Measurements from ENCODE around the gene HIBCH.
"Not testable (repeated sequence)": the region's sequence is repeated elsewhere in the genome, so short reads cannot be mapped to it uniquely, and the experiment has no call there.

Gene HIBCH

DNA sequence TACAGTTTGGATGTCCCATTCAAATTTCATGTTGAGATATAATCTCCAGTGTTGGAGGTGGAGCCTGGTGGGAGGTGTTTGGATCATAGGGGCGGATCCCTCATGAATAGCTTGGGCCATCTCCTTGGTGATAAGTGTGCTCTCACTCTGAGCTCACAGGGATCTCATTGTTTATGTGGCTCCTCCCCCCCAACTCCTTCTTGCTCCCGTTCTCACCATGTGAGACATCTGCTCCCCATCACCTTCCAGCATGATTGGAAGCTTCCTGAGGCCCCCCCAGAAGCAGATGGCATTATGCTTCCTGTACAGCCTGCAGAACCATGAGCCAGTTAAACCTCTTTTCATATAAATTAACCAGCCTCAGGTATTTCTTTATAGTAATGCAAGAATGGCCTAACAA, 20.7 kb upstream of the HIBCH start:
- DNase-seq = no peak

DNA sequence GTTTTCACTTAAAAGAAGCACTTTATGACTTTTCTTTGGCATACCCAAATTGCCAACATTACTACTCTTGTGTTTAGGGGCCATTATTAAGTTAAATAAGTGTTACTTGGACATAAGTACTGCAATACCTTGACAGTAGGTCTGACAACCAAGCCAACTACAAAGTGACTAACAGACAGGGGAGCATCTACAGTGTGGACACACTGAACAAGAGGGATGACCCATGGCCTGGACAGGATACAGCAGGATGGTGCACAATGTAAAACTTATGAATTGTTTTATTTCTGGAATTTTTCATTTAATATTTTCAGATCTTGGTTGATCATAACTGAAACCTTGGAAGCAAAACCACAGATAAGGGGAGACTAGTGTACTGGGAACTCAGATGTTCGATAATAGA, 19.8 kb upstream of the HIBCH start:
- DNase-seq = no peak

DNA sequence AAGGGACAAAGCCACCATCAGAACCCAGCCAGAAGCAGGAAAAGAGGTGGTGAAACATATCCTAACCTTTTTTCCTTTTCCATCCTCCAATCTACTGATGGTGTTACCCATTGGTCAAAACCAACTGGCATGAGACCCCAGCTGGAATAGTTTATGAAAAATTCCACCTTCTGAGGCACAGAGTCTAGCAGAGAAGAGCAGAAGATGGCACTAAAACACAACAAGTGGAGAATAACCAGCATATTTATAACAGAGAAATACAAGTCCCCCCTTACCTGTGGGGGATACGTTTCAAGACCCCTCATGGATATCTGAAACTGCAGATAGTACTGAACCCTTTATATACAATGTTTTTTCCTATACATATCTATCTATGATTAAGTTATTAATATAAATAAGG, 18.8 kb upstream of the HIBCH start:
- DNase-seq = no peak

DNA sequence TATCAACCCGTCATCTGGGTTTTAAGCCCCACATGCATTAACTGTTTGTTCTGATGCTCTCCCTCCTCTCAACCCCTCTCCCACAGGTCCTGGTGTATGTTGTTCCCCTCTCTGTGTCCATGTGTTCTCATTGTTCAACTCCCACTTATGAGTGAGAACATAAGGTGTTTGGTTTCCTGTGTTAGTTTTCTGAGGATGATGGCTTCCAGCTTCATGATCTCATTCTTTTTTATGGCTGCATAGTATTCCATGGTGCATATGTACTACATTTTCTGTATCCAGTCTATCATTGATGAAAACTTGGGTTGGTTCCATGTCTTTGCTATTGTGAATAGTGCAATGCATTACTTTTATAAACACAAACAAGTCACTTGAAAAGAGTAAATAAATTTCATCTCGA, 16.8 kb upstream of the HIBCH start:
- DNase-seq = no peak

DNA sequence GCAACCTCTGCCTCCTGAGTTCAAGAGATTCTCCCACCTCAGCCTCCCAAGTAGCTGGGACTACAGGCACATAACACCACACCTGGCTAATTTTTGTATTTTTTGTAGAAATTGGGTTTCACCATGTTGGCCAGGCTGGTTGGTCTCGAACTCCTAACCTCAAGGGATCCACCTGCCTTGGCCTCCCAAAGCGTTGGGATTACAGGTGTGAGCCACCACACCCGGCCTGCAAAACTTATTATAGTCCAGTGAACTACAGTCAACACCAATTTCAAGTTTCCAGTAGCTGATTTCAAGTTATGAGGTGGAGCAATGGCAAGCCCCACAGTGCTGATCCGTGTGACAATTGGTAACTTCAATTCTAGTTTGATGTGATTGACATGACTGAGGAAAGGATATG, 16.0 kb upstream of the HIBCH start:
- not testable (repeated sequence) for DNase-seq

DNA sequence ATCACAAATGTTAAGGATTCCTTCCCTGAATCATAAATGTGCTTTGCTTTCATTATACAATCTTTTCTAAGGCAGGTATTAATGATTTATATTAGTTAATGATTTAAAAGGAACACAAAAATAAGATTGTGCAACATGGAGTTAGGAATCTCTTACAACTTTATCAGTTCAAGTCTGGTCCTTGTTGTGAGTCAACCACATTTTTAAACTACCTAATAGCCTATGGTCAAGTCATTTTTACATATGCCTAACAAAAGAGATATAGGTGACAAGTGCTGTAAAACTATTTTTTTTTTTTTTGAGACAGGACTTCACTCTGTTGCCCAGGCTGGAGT, 15.6 kb upstream of the HIBCH start:
- DNase-seq = no peak

DNA sequence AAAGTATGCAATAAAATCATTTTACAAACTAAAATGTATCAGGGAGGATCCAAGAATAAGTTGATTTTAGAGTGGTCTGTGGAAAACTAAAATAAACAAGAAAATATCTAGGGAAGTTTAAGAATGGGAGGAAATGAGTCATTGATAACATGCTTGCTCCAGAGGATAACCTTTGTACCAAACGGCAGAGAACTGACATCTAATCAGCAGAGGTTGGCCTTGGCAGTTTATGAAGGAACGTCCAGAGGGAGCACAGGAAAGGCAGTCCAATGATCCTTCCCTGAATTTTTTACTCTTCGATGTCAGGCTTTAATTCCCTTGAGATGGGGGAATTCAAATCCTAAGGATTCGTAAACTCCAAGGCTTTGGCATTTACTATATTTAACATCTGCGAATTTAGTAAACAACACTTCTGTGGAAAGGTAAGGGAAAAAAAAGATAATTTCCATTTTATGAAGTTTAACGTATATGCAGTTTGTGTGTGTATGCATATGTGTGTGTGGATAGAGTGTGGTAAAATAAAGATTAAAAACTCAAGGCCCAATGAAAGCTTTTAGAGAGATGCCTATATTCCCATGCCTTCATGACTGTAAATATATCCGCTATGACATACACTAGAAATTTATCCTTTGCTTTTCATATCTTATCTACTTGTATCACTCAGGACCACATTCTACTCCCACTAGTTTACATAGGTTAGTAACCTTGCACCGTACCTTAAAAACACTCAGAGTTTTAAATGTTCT, 15.0 kb upstream of the HIBCH start:
- DNase-seq = no peak

DNA sequence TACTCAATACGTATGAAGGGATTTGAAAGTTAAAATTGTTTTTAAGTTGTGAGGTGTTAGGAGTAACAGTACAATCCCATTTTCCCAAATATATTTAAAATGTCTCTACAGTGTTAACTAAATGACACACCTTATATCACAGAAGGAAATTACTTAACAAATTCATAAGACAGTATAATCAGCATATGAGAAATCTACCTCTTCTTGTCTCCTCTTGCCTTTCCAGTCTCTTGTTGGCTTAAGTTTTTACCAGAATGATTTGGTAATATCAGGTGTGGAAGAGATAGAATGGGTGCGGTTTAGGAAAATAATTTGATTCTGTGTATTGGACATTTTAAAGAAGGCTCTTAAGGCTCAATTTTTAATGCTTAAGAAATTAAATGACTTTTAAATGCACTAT, 14.3 kb upstream of the HIBCH start:
- no peak for DNase-seq

DNA sequence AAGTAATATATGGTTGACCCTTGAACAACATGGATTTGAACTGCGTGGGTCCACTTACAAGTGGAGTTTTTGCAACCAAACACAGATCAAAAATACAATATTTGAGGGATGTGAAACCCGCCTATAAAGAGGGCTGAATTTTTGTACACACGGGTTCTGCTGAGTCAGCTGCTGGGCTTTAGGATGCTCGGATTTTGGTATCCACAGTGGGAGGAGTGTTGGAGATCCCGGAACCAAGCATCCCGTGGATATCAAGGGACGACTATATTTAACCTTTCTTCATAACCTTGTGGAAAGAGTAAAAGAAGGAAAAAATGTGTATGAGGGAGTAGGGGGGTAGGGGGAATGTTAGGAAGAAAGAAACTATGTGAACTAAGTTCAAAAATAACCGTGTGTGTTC, 13.8 kb upstream of the HIBCH start:
- no peak for DNase-seq

DNA sequence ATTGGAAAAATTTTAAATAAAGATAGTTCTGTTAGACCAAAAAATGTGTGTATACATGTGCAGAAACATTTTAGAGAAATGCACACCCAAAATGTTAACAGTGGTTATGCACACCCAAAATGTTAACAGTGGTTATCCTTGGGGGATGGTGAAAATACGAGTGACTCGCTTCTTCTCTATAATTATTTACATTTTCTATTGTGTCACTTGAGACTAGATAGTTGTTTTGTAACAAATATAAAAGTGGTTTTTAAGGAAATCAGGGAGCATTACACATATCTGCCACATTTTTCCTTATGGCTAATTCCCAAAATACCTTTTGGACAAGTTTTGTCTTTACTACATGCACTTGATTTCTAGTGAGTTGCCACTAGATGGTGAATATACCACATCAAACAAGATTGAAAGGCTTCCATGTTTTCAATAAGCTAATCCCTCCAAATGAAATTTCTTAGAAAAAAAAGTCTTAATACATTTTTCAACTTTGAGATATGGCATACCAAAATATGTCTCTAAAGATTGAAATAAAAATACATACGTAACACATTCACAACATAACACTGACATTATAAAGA, 9.0 kb upstream of the HIBCH start:
- DNase-seq = no peak

DNA sequence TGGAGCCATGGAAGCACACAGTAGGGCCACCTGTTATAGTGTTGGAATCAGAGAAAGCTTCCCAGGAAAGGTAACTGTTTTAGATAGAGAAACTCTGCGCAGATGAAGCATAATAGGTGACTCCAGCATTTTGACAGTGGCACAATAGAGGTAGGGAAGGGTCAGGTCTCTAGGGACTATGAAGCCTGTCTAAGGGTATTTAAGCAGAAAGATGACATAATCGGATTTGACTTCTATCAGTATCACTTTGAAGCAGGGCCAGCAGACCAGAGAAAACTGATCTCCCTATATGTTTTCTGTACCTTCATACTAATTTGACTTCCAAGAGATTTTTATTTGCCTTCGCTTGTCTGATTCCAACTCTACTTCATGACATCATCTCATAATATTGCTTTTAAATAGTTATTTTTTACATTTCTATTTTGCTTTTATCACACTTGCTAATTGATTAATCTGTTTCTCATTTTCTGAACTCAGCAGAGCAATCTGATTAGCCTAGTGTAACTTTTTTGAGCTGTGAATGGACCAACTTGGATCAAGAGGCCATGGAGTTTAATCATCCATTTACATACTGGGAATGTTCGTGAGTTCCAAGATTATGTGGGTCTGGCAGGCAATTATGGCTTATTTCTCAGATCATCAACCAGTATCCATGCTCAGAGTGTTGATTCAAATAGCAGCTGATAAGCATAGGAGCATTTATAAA, 8.4 kb upstream of the HIBCH start:
- DNase-seq = no peak

DNA sequence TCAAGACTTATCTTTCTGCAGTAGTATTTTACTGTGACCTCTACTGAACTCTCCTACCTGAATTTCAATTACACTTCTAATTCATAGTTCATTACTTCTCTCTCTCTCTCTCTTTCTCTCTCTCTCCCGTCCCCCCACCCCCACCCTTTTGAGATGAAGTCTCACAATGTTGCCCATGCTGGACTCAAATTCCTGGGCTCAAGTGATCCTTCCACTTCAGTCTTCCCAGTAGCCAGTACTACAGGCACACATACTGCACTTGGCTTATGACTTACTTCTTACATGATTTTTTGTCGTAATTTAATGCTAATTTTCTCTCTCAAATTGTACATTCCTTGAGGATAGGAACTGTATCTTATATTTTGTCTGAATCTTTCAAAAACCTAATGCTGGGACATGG, 6.0 kb upstream of the HIBCH start:
- DNase-seq = no peak

DNA sequence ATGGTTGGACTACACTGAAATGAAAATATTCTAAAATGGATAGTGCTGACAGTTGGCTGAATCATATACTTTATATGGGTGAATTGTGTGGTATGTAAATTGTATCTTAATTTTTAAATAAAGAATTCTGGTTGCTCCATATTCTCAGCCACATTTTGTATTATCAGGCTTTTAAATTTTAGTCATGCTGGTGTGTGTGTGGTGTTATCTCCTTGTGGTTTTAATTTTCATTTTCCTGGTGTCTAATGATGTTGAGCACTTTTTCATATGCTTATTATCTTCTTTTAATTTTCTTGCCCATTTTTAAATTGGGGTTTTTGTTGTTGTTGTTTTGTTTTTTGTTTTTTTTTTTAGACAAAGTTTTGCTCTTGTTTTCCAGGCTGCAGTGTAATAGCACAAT, 3.8 kb upstream of the HIBCH start:
- DNase-seq = no peak

DNA sequence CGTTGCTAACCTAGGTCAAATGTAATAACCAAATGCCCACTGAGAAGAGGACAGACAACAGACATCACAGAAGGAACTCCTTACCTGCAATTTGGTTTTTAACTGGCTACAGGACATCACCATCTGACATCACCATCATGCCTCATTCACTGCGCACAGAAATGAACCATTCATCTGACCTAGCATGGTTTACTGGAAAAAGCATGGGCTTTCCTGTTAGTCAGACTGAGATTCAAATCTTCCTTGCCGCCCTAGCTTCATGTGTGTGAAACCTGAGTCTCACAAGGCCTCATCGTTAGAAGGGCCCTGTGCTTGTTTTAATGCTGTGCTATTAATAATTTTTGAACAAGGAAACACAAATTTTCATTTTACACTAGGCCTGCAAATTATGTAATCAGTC, 1.1 kb upstream of the HIBCH start:
- peak; percentile 50 for DNase-seq

DNA sequence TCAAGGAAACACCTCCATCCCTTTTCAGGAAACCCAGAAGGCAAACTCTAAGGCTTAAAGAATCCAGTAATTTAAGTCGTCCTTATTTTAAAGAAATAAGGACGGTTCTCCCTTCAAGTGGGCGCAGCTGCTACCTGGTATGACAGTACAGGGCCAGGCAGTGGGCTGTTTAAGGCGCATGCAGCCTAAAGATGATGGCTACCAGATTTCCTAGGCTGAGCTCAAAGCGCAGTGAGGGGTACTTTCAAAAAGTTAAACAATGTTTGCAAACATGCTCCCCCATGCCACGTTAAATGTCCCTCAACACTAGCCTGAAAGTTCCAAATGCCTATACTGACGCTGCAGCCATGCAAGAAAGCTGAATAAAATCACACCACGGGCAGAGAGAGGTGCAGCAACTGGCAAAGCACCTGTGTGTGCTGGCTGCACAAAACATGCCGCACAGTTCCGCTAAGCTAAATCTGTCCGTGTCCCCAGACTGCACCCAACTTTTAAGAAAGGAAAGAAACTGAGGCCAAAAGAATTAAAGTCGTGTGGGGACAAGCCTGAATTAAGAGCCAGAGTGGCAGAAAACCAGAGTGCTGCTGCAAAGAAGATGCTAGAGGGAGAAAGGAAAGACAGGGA, 583 bp downstream of the HIBCH start:
- peak; percentile 42 for DNase-seq

DNA sequence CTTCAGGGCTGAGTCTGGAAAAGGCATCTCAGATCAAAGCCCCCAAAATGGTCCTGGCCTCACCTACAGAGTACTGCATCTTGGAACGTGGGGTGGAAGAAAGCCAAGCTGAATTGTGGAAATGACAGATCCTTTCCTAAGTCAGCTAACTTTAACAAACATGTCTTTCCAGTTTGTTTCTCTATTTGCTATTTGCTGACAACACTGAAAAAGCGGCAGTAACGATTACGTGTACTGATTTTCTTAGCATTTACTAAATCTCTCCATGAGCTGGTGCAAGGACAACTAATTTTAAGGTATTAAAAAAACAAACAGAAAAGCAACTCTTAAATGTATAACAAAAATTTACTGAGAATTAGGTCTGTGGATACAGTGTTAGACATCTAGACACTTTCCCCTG, 1.1 kb downstream of the HIBCH start:
- no peak for DNase-seq

DNA sequence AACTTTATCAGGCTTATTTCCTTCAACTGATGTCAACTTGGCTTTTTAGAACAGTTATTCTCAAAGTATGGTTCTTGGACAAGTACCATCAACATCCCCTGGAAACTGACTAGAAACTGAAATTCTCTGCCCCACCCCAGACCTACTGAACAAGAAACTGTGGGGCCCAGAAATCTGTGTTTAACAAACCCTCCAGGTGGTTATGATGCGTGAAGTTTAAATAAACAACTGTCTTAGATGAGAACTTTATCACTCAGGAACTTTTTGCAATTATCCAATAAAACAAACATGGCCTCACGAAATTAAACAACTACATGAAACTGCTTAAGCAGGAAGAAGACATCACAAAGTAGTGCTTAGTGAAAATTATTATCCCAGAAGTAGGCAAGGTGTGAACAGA, 4.4 kb downstream of the HIBCH start:
- DNase-seq = no peak

DNA sequence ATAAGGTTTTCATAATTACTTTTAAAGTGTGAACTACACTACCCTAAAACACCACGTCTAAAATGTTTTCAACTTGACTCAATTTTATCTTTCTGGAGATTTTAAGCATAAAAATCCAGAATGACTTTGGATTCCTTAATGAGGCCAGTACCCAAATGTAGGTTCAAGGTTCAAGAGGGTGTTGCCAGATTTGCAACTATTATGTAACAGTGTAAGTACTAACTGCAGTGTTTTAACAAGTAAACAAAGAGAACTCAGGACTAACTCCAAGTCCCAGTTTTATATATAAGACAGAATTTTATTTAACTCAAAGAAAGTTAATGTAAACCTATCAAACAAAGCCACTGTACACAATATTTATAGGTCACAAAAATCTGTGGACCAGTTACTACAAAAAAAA, 5.7 kb downstream of the HIBCH start:
- DNase-seq = no peak

DNA sequence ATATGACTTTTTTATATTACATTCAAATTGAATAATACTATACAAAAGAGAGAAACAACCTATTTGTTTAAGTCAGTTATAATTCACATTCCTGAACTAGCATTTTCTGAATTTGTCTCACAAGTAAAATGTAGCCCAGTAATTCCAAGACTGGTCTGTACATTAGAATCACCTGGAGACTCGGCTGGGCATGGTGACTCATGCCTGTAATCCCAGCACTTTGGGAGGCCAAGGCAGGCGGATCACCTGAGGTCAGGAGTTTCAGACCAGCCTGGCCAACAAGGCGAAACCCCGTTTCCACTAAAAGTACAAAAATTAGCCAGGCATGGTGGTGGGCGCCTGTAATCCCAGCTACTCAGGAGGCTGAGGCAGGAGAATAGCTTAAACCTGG, 7.0 kb downstream of the HIBCH start:
- DNase-seq = not testable (repeated sequence)

DNA sequence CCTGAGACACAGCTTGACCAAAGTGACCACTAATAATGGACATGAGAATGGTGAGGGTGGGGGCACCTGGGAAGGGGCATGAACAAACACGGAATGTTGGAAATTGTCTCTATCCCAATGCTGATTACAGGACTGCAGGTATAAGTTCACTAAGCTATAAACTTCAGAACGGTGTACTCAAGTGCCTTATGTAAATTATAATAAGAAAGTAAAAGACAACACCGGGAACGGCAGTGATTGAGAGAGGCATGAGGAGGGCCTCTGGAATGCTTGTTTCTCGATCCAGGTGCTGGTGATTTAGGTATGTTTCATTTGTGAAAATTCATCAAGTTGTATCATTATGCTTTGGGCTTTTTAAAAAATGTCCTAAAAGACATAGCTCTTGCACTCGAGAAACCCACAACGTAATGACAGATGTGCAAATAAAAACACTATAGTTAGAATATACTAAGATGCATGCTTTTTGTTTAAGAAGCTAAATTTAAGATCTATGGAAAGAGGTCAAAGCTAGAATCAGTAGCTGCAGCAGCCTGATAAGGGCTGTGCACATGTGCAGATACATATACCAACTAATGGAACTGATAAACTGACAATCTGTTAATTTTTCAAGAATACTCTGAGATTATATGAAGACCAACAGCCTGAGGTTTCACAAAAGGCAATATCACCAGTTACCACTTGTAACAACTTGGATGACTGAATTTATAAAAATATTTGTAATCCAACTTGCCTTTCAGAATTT, 7.6 kb downstream of the HIBCH start:
- DNase-seq = no peak

DNA sequence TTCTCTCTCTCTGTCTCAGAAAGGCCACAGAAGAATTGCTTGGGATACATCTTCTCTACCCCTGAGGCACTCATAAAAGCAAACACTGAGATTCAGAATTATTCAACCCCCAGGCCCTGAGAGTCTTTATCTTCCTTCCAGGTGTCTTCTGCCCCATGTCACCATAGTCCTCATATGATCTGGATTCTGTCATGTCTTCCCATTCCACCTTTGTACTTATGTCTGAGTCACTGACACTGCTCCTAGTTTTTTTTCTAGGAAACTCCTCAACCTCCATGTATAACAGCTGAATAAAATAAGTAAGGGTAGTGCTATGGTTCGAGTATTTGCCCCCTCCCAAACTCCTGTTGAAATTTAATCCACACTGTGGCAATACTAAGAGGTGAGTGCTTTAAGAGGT, 11.6 kb downstream of the HIBCH start:
- no peak for DNase-seq

DNA sequence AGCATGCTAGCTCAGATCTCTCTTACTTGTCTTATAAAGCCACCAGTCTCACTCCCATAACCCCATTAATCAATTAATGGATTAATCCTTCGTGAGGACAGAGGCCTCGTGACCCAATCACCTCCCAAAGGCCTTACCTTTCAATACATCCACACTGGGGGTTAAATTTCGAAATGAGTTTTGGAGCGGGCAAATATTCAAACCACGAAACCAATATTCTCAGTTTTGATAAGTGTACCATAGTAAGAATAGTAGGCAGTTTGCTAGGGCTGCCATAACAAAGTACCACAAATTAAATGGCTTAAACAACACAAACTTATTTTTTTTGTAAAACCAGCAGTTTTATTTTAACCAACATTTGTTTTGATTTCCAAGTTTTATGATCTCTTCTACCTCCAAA, 15.2 kb downstream of the HIBCH start:
- no peak for DNase-seq

DNA sequence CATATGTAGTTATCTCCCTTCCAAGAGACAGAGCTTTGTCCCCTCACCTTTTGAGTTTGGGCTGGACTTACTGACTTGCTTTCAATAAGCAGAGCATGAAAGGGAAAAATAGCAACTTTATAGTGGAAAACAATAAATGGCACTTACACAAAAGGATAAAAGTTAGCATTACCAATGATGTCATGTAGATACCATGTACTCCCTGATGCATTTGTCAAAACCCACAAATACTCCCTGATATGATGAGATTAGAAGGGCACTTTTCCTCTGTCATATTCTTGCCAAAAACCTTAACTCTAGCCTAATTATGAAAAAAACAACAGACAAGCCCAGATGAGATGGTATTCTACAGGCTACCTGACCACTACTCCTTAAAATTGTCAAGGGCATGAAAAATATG, 16.0 kb downstream of the HIBCH start:
- DNase-seq = no peak

DNA sequence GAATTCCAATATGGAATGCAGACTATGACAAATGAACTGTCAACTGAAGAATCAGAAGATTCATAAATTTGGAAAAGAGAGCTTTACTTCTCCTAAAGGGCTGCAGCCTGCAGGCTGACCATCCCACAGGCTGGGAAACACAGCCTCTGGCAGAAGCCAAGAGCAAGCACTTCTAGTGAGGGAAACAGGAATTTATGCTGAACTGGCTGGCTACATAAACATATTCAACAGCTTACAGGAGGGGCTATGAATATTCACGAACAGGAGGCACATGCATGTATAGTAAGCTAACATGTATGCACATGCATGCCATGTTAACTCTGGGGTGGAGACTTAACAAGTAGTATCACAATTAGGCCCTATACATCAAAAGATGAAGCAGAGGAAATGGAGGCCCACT, 17.6 kb downstream of the HIBCH start:
- no peak for DNase-seq
